Erythroblast (primary cell): ENCODE measurements around the gene MORN2.

Experiments
- GATA1 ChIP-seq: IDR thresholded peaks from 2 replicates; pipeline ENCODE4 v1.6.1; 2011; ENCODE audit warnings: low read depth, mild to moderate bottlenecking, control low read depth, low read length, moderate library complexity
- POLR2A ChIP-seq: IDR thresholded peaks from 2 replicates; pipeline ENCODE4 v1.6.1; 2011; ENCODE audit warnings: mild to moderate bottlenecking, low read length

DNA sequence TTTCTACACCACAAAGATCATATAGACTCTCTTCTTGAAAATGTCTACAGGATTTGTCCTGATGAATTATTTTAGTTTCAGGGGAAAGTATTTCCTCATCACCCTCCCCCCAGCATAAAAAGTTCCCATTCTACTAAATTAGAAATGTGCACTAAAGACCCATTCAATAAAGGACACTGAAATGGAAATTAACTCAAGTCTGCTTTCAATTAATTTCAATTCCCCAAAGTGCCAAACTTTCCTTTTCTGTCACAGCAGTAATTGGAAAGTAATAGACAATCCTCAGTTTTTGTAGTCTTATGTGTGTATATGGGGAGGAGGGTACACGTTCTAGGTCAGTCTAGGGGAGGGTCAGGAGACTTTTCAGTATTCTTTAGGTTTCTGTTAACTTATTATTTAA lies 35.4 kb downstream of the MORN2 start:
- TF ChIP-seq POLR2A (no peak), GATA1 (no peak)
